ENCODE results near the gene TCP11. TPM values are rescaled to one million over a fixed set of nuclear protein-coding genes. Genes with fewer than 3 reads are reported as not detected.

Gene TCP11
- total RNA-seq, 1 donor from 2014 or later: not detected

DNA sequence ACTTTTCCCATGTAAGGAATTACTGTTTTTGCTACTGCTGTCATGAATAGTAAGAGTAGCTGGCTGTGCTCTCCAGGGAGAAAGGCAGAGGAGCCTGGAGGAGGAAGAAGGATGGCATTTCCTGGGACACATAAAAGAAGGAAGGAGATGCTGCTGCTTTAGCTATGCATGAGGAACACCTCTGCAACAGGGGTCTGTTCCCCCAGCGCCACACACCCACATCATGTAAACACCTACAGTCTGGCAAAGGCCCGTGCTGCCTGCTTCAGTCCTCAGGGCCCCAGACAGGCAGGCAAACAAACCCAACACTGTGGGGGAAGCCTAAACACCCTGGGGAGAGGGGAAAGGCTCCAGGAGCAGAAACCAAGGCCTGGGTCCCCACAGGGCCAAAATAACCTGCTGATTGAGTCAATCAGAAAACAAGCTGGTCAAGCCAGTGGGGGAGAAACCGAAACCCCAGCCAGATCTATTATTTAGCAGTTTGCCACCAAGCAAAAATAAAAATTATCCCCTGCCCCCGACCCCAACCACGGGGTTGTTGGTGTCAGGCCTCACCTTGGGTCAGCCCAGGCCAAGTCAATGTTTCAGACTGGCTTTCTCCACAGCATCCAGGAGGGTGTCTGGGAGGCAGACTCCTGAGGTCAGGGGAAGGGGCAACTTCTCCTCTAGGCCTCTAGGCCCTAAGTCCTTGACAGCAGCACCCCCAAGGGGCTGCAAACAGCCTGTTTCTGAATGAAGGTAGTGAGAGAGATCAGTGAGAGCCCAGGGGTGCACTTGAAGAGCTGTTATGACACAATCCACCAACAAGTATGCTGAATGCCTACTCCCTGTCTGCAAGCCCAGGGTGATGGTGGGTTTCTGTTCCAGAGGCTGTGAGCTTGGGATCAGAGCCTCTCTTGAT lies 38.0 kb upstream of the TCP11 start:
- Mint-ChIP-seq H3K9me3 (no peaks in the 10 kb centered on the region), H3K36me3 (ENCODE audit: low read depth) (no peaks in the 10 kb centered on the region), H3K4me1 (ENCODE audit: low read depth) (no peaks in the 10 kb centered on the region), H3K27me3 (ENCODE audit: insufficient read depth) (peaks cover 32% of the 10 kb centered on the region), H3K27ac (no peak overlapping the region), H3K4me3 (no peak overlapping the region)
- intact Hi-C loops (cut with micrococcal nuclease): no loop called here
- DNase-seq (ENCODE audit: low spot score): no peak

GRCh38 chr6:35178012-35178411 lies 36.9 kb upstream of the TCP11 start:
- no peak for DNase-seq (ENCODE audit: low spot score)
- Mint-ChIP-seq H3K4me1 (ENCODE audit: low read depth) (peaks cover 9% of the 10 kb centered on the region), H3K36me3 (ENCODE audit: low read depth) (no peaks in the 10 kb centered on the region), H3K27ac (no peak overlapping the region), H3K4me3 (no peak overlapping the region), H3K9me3 (no peaks in the 10 kb centered on the region), H3K27me3 (ENCODE audit: insufficient read depth) (peaks cover 28% of the 10 kb centered on the region)
- intact Hi-C loops (cut with micrococcal nuclease): no loop called here

DNA sequence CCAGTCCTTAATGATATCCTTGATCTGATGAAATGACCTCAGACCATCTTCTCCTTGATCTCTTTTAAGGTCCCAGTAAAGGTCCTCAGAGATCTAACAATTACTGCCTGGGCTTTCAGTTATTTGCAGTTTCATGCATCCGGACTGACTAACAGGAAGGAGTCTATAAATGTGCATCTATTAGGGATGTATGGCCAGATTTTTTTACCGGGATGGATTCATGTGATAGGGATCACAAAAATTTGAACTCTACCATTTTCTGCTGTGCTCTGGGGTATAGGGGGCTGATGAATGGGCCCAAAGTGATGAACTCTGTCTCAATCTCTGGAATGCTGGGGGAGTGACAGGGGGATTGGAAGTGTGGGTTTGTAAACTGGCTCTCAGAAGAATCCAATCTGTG lies 36.5 kb upstream of the TCP11 start:
- Mint-ChIP-seq H3K36me3 (ENCODE audit: low read depth) (no peaks in the 10 kb centered on the region), H3K4me1 (ENCODE audit: low read depth) (peaks cover 9% of the 10 kb centered on the region), H3K27me3 (ENCODE audit: insufficient read depth) (peaks cover 26% of the 10 kb centered on the region), H3K4me3 (no peak overlapping the region), H3K9me3 (no peaks in the 10 kb centered on the region), H3K27ac (no peak overlapping the region)
- DNase-seq (ENCODE audit: low spot score): no peak
- intact Hi-C loops (cut with micrococcal nuclease): no loop called here

GRCh38 chr6:35177157-35177556 lies 36.0 kb upstream of the TCP11 start:
- no peak for DNase-seq (ENCODE audit: low spot score)
- peaks cover 27% of the 10 kb centered on the region for H3K27me3 Mint-ChIP-seq (ENCODE audit: insufficient read depth)
- peaks cover 9% of the 10 kb centered on the region for H3K4me1 Mint-ChIP-seq (ENCODE audit: low read depth)
- intact Hi-C loops (cut with micrococcal nuclease): no loop called here
- no peak overlapping the region for H3K27ac Mint-ChIP-seq
- no peaks in the 10 kb centered on the region for H3K9me3 Mint-ChIP-seq
- no peaks in the 10 kb centered on the region for H3K36me3 Mint-ChIP-seq (ENCODE audit: low read depth)
- H3K4me3 Mint-ChIP-seq: no peak overlapping the region

DNA sequence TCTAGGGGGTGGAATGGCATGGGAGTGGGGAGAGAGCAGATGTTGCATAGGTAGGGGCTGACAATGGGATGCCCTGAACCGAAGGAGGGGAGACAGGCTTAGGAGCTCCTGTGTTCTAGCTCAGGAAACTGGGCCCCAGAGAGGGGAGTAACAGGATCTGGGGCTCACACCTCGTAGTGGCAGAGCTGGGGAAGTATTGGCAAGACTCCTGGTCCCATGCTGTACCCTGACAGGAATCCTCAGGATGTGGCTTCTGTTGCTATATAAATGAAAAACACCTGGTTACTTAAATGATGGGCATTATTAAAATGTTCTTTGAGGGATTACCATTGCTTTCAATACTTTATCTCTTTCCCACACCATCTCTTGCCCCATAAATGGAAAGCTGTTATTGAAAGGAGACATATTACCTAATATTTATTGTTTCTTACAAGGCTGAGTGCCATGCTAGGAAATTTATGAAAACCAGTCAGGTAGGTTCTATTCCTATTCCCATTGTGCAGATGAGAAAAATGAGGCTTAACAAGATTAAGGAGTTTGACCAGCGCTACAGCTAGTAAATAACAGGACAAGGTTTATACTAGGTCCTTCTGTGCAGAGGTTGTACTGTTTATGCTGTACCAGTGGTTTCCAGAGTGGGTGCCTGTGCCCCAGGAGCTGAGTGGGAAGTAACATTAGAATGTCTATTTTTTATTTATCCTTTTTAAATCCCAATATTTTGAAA lies 35.3 kb upstream of the TCP11 start:
- peaks cover 9% of the 10 kb centered on the region for H3K4me1 Mint-ChIP-seq (ENCODE audit: low read depth)
- H3K4me3 Mint-ChIP-seq: no peak overlapping the region
- intact Hi-C loops (cut with micrococcal nuclease): no loop called here
- no peak for DNase-seq (ENCODE audit: low spot score)
- no peaks in the 10 kb centered on the region for H3K36me3 Mint-ChIP-seq (ENCODE audit: low read depth)
- H3K27me3 Mint-ChIP-seq (ENCODE audit: insufficient read depth): peaks cover 29% of the 10 kb centered on the region
- H3K9me3 Mint-ChIP-seq: no peaks in the 10 kb centered on the region
- H3K27ac Mint-ChIP-seq: no peak overlapping the region

DNA sequence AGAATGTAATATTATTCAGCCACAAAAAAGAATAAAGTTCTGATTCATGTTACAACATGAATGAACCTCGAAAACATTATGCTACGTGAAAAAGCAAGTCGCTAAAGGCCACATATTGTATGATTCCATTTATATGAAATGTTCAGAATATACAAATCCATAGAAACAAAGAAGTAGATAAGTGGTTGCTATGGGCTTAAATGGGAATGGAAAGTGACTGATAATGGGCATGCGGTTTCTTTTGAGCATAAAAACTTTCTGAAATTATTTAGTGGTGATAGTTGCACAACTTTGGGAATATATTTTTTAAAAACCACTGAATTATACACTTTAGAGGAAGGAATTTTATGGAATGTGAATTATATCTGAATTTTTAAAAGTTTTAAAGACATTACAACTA lies 33.4 kb upstream of the TCP11 start:
- peaks cover 26% of the 10 kb centered on the region for H3K27me3 Mint-ChIP-seq (ENCODE audit: insufficient read depth)
- H3K4me1 Mint-ChIP-seq (ENCODE audit: low read depth): peaks cover 9% of the 10 kb centered on the region
- H3K36me3 Mint-ChIP-seq (ENCODE audit: low read depth): peaks cover 3% of the 10 kb centered on the region
- DNase-seq (ENCODE audit: low spot score): no peak
- H3K27ac Mint-ChIP-seq: no peak overlapping the region
- H3K4me3 Mint-ChIP-seq: no peak overlapping the region
- intact Hi-C loops (cut with micrococcal nuclease): no loop called here
- peaks cover 3% of the 10 kb centered on the region for H3K9me3 Mint-ChIP-seq

DNA sequence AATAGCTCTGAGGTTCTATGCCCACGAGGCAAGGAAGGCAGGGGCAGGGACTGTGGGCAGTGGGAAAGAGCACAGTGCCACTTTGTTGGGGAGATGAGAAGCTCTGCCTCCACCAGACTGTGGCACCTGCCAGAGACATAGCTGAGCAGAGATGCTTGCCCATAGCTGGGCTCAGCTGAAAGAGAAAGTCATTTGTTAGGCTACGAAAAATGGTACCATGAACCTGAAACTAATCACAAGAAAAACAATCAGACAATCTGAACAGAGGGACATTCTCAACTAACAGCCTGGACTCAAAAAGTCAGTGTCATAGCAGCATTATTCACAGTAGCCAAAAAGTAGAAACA lies 32.9 kb upstream of the TCP11 start:
- Mint-ChIP-seq H3K27ac (no peak overlapping the region), H3K4me1 (ENCODE audit: low read depth) (peaks cover 9% of the 10 kb centered on the region), H3K27me3 (ENCODE audit: insufficient read depth) (peaks cover 30% of the 10 kb centered on the region), H3K9me3 (peaks cover 7% of the 10 kb centered on the region), H3K4me3 (no peak overlapping the region), H3K36me3 (ENCODE audit: low read depth) (peaks cover 4% of the 10 kb centered on the region)
- intact Hi-C loops (cut with micrococcal nuclease): no loop called here
- DNase-seq (ENCODE audit: low spot score): no peak

DNA sequence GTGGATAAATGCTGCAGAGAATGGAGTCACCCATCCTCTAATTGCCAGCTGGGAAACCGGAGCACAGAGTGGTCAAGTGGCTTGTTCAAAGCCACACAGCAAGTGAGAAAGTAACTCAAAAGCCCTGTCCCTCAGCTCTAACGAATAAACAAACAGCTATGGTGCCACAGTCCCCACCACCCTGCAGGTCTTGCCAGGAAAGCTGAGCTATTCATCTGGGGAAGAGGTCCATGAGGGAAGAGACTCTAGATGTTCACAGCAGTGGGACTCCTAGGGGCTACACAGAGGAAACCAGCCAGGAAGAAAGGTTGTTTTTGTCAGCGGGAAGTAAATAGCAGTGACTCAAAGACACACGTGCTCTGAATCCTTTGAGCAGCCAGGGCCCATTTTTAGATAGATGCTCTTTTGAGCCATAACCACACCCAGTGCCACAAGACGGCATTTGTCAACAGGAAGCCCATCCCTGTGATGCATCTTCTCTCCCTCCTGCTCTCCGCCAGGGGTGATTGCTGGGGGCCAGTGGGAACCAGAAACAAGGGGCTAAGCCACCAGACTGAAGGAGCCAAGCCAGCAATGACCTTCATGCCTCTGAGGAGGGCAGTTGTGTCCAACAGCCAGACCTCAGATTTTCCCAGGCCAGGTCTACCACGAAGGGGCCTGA lies 32.4 kb upstream of the TCP11 start:
- no peak overlapping the region for H3K27ac Mint-ChIP-seq
- peaks cover 30% of the 10 kb centered on the region for H3K27me3 Mint-ChIP-seq (ENCODE audit: insufficient read depth)
- intact Hi-C loops (cut with micrococcal nuclease): no loop called here
- H3K9me3 Mint-ChIP-seq: peaks cover 7% of the 10 kb centered on the region
- no peak for DNase-seq (ENCODE audit: low spot score)
- H3K4me3 Mint-ChIP-seq: no peak overlapping the region
- peaks cover 9% of the 10 kb centered on the region for H3K4me1 Mint-ChIP-seq (ENCODE audit: low read depth)
- H3K36me3 Mint-ChIP-seq (ENCODE audit: low read depth): peaks cover 4% of the 10 kb centered on the region

GRCh38 chr6:35173044-35173426 lies 31.9 kb upstream of the TCP11 start:
- peaks cover 9% of the 10 kb centered on the region for H3K4me1 Mint-ChIP-seq (ENCODE audit: low read depth)
- peaks cover 4% of the 10 kb centered on the region for H3K36me3 Mint-ChIP-seq (ENCODE audit: low read depth)
- H3K27ac Mint-ChIP-seq: no peak overlapping the region
- DNase-seq (ENCODE audit: low spot score): no peak
- intact Hi-C loops (cut with micrococcal nuclease): no loop called here
- H3K9me3 Mint-ChIP-seq: peaks cover 7% of the 10 kb centered on the region
- no peak overlapping the region for H3K4me3 Mint-ChIP-seq
- peaks cover 31% of the 10 kb centered on the region for H3K27me3 Mint-ChIP-seq (ENCODE audit: insufficient read depth)

GRCh38 chr6:35170891-35171290 lies 29.8 kb upstream of the TCP11 start:
- Mint-ChIP-seq H3K27ac (no peak overlapping the region), H3K27me3 (ENCODE audit: insufficient read depth) (peaks cover 23% of the 10 kb centered on the region), H3K36me3 (ENCODE audit: low read depth) (peaks cover 4% of the 10 kb centered on the region), H3K4me1 (ENCODE audit: low read depth) (peaks cover 12% of the 10 kb centered on the region), H3K4me3 (no peak overlapping the region), H3K9me3 (peaks cover 7% of the 10 kb centered on the region)
- DNase-seq (ENCODE audit: low spot score): no peak
- intact Hi-C loops (cut with micrococcal nuclease): no loop called here

GRCh38 chr6:35170166-35170565 lies 29.0 kb upstream of the TCP11 start:
- peaks cover 23% of the 10 kb centered on the region for H3K27me3 Mint-ChIP-seq (ENCODE audit: insufficient read depth)
- no peak overlapping the region for H3K27ac Mint-ChIP-seq
- DNase-seq (ENCODE audit: low spot score): no peak
- H3K9me3 Mint-ChIP-seq: peaks cover 7% of the 10 kb centered on the region
- peaks cover 4% of the 10 kb centered on the region for H3K36me3 Mint-ChIP-seq (ENCODE audit: low read depth)
- no peak overlapping the region for H3K4me3 Mint-ChIP-seq
- H3K4me1 Mint-ChIP-seq (ENCODE audit: low read depth): peaks cover 19% of the 10 kb centered on the region
- intact Hi-C loops (cut with micrococcal nuclease): no loop called here

DNA sequence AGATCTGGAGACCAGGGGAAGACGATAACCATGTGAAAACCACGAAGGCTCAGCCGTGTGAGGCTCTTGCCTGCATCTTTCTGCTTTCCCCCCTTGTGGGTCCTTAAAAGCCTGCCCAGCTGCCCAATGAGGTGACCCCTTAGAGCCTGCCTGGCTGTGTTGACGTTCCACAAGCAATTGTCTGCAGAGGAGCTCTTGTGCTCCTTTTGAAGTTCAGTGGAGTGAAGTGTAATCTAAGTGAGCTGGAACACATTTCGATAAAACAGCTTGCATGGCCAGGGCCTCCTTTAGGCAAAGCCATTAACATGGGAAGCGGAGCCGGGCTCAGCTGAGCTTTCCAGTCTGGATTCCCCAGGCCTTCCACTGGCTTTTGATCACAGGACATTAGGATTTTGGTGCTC lies 27.3 kb upstream of the TCP11 start:
- intact Hi-C loops (cut with micrococcal nuclease): no loop called here

DNA sequence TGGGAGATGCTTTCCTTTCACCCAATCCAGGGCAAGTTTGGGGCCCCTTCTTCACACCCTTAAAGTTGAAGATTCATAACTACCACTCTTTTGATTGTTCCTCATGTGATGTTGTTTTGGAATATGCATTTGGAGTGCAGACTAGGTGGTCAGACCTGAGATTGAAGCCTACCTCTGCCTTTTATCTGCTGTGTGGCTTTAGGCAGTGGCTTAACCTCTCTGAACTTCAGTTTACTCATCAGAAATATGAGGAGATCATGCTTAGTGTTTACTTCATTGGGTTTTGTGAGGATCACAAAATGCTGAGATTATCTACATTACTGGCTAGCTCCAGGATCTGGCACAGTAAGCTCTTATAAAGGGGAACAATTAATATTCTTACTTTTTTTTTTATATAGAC lies 26.4 kb upstream of the TCP11 start:
- intact Hi-C loops (cut with micrococcal nuclease): no loop called here
- no peak overlapping the region for H3K27ac Mint-ChIP-seq
- no peak overlapping the region for H3K4me3 Mint-ChIP-seq
- H3K4me1 Mint-ChIP-seq (ENCODE audit: low read depth): peaks cover 14% of the 10 kb centered on the region
- DNase-seq (ENCODE audit: low spot score): no peak
- peaks cover 7% of the 10 kb centered on the region for H3K9me3 Mint-ChIP-seq
- peaks cover 4% of the 10 kb centered on the region for H3K36me3 Mint-ChIP-seq (ENCODE audit: low read depth)
- H3K27me3 Mint-ChIP-seq (ENCODE audit: insufficient read depth): peaks cover 22% of the 10 kb centered on the region

More for the DNA sequence above, 27.3 kb upstream of the TCP11 start:
- Mint-ChIP-seq H3K9me3 (peaks cover 7% of the 10 kb centered on the region), H3K4me3 (no peak overlapping the region), H3K27me3 (ENCODE audit: insufficient read depth) (peaks cover 18% of the 10 kb centered on the region), H3K4me1 (ENCODE audit: low read depth) (peaks cover 17% of the 10 kb centered on the region), H3K36me3 (ENCODE audit: low read depth) (peaks cover 4% of the 10 kb centered on the region), H3K27ac (no peak overlapping the region)
- no peak for DNase-seq (ENCODE audit: low spot score)
